Mucosa of stomach (tissue), 1 donor: ENCODE measurements around the gene ZNF618.

Experiments
- H3K27me3 ChIP-seq: one replicate; pipeline ENCODE4 v1.7.0; 2013; ENCODE audit warnings: mild to moderate bottlenecking, low read length; ENCODE audit not compliant: control insufficient read depth, insufficient read depth
- H3K36me3 ChIP-seq: one replicate; pipeline ENCODE4 v1.7.0; 2013; ENCODE audit warnings: low read length; ENCODE audit not compliant: control insufficient read depth, insufficient read depth
- H3K4me1 ChIP-seq: one replicate; pipeline ENCODE4 v1.7.0; 2013; ENCODE audit warnings: mild to moderate bottlenecking, low read length; ENCODE audit not compliant: control insufficient read depth, insufficient read depth
- H3K4me3 ChIP-seq: one replicate; pipeline ENCODE4 v1.7.0; 2013; ENCODE audit warnings: low read length
- H3K9ac ChIP-seq: one replicate; pipeline ENCODE4 v1.7.0; 2013; ENCODE audit warnings: mild to moderate bottlenecking, low read length, moderate library complexity
- H3K9me3 ChIP-seq: one replicate; pipeline ENCODE4 v1.7.0; 2013; ENCODE audit warnings: mild to moderate bottlenecking, low read length, moderate library complexity; ENCODE audit not compliant: control insufficient read depth
- donor health status: Pancreatic carcinoma.

ZNF618 gene

DNA sequence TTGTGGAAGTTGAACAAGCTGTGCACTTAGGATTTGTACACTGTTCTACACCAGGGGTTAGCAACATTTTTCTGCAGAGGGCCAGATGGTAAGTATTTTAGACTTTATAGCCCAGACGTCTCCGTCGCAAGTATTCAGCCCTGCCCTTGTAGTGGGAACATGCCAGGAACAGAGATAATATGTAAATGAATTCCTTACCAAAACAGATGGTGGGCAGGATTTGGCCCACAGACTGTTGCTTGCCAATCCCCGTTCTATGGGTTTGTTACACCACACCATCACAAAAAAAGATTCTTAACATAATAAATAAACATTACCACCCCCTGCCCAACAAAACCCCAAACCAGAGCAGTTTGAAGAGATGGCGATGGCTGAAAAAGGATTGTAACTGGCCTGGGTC lies 127.6 kb downstream of the ZNF618 start:
- H3K27me3 ChIP-seq = no peaks in the 10 kb centered on the region
- no peaks in the 10 kb centered on the region for H3K4me1 ChIP-seq
- no peak overlapping the region for H3K9ac ChIP-seq
- H3K4me3 ChIP-seq = no peak overlapping the region
- no peaks in the 10 kb centered on the region for H3K9me3 ChIP-seq
- H3K36me3 ChIP-seq = no peaks in the 10 kb centered on the region

DNA sequence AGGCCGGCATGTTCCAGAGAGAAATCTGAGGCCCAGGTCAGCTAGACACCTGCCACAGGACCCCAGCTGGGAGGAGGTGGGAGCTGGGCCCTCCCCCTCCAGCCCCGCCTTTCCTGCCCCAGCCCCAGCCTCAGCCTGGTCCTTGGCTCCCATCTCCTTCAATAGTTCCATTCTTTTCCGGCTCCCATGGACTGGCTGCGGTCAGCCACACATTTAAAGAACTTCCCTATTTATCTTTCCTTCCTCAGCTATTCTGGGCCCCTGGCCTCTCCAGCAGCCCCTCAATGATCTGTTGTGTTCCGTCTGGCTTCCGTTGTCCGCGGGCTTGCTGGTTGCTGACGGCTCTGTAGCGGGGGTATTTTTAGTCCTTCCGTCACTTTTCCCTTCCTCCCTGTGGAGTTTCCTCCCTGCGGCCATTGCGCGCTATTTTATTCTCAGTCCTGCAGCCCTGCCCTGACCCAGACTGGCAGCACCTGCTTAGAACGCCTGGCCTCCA lies 128.2 kb downstream of the ZNF618 start:
- Histone ChIP-seq H3K4me1 (no peaks in the 10 kb centered on the region), H3K36me3 (no peaks in the 10 kb centered on the region), H3K4me3 (no peak overlapping the region), H3K9me3 (no peaks in the 10 kb centered on the region), H3K9ac (no peak overlapping the region), H3K27me3 (no peaks in the 10 kb centered on the region)

DNA sequence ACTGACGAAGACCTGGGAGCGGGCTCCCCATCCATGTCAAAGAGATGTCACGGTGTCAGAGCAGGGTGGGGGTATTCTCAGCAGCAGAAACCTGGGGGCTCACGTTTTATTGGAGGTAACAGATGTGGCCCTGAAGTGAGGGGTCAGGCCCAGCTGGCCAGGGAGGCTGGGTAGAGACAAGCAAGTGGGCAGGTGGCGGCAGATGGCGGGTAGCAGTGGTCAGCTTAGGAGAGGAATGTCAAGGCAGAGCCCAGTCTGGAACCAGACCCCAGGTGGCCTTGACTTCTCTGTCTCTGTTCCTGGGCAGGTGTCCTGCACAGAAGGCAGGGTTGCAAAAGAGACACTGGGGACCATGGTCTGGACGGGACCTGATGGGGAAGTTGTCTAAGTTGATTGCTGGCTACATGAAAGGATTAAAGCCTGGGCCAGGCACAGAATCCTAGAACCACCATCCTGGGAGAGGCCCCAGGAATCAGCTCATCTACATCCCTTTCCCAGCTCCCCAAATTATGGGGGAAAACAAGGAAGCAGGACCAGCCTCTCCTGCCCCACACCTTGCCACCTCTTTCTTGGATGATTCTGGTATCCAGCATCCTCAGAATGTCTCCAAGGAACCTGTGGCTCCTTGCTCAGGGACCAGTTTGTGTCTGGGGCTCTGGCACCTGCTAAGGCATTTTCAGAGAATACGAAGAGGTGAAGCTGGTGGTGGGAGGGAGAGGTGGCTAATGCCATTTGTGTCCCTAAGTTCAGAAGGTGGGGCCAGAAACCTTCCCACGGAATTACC lies 129.5 kb downstream of the ZNF618 start:
- no peaks in the 10 kb centered on the region for H3K27me3 ChIP-seq
- H3K9ac ChIP-seq = no peak overlapping the region
- no peaks in the 10 kb centered on the region for H3K36me3 ChIP-seq
- no peaks in the 10 kb centered on the region for H3K9me3 ChIP-seq
- no peak overlapping the region for H3K4me3 ChIP-seq
- no peaks in the 10 kb centered on the region for H3K4me1 ChIP-seq

DNA sequence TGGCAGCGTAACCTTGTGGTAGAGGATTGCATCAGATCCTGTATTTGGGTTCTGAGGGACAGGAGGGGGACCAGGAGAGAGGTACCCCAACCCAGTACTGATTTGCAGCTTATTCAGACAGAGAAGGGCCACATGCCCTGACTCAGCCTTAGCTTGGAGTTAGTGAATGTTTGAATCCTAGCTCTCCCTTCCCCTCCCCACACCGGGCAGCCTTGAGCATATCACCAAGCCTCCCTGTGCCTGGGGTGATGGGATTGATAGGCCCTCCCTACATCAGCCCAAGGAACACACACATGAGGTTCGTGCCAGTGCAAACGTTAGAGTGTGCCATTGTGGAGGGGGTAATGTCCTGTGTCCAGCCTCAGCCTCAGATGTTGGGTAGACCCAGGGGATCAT lies 130.0 kb downstream of the ZNF618 start:
- no peaks in the 10 kb centered on the region for H3K9me3 ChIP-seq
- H3K4me1 ChIP-seq = no peaks in the 10 kb centered on the region
- H3K4me3 ChIP-seq = no peak overlapping the region
- no peaks in the 10 kb centered on the region for H3K27me3 ChIP-seq
- H3K36me3 ChIP-seq = no peaks in the 10 kb centered on the region
- no peak overlapping the region for H3K9ac ChIP-seq

DNA sequence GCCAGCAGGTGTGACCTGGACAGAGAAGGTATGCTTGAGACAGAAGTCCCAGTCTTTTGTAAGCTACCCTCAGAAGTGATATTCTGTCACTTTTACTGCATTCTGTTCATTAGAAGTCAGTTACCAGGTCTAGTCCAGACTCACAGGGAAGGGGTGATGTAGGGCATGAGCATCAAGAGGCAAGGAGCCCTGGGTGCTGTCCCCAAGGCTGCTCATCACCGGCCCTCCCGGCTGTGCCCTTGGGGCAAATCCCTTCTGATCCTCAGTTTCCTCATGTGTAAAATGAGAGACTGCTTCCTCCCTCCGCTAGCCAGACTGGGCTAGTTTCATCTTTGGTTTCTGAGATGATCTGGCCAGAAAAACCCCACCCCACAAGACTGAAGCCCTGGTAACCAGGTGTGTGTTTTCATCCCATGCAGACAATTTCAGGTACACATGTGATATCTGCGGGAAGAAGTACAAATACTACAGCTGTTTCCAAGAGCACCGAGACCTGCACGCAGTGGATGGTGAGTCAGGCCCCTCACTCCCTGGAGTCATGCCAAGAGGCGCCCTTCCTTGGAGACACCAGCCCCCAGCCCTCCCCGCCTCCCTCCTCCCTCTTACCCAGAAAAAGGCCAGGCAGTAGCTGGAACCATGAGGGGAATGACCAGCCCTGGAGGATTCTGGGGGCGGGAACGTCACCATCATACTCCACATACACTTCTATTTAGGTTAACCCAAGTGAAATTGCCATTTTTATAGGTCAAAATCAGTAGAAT lies 131.0 kb downstream of the ZNF618 start:
- Histone ChIP-seq H3K4me3 (no peak overlapping the region), H3K9me3 (no peaks in the 10 kb centered on the region), H3K36me3 (no peaks in the 10 kb centered on the region), H3K27me3 (no peaks in the 10 kb centered on the region), H3K4me1 (no peaks in the 10 kb centered on the region), H3K9ac (no peak overlapping the region)

DNA sequence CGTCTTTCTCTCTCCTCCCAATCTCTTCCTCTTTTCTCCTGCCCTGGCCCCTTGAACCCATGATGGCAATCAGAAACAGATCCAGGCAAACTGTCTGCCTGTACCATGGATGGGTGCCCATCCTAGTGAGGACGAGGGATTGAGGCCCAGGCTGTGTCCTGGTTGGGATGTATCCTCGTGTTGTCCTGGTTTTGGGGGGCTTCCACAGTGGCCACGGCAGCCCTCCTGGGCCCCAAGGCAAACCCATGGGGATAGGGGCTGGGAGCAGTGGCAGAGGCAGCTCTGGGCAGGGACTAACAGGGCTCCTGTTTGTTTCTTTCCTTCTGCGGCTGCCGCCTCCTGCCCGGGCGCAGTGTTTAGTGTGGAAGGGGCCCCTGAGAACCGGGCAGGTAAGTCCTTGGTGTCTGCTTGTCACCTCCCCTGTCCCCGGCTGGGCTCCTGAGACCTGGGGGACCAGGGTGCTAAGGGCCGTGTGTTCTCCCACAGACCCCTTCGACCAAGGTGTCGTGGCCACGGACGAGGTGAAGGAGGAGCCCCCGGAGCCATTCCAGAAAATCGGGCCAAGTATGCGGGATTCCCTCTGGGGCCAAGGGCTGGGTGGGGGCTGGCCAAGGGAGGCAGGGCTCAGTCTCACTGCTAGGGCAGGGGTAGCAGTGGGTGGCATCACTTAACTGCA lies 132.0 kb downstream of the ZNF618 start:
- no peaks in the 10 kb centered on the region for H3K4me1 ChIP-seq
- no peaks in the 10 kb centered on the region for H3K36me3 ChIP-seq
- H3K4me3 ChIP-seq = no peak overlapping the region
- no peak overlapping the region for H3K9ac ChIP-seq
- no peaks in the 10 kb centered on the region for H3K27me3 ChIP-seq
- no peaks in the 10 kb centered on the region for H3K9me3 ChIP-seq

DNA sequence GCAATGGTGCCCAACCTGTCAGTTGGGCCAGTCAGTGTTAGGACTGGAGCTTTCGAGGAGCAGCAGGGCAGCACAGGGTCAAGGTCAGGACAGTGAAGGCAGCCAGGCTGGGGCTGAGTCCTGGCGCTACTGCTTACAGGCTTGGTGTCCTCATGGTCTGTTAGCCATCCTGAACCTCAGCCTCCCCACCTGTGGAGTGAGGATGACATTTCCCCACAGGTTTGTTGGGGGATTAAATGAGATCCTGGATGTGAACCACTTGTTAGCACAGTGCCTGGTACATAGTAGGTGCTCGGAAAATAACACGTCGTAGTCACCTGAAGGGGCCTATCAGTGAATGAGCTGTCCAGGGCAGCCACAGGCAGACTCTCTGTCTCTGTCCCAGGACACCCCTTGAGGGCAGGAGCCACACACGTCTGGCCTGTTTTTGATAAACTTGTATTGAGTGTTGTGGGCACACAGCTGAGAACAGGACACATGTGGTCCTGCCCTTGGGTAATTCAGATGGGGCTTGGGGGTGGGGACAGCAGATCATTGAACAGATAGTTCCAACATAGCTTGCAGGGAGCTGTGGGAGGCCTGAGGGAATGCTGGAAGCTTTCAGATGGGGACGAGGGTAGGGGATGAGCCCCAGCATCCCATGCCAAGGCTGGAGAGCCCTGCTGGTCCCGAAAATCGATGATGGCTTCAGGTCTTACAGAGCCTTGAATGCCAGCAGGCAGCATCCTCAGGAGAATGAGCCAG lies 132.7 kb downstream of the ZNF618 start:
- Histone ChIP-seq H3K4me1 (no peaks in the 10 kb centered on the region), H3K4me3 (no peak overlapping the region), H3K36me3 (no peaks in the 10 kb centered on the region), H3K27me3 (no peaks in the 10 kb centered on the region), H3K9me3 (no peaks in the 10 kb centered on the region), H3K9ac (no peak overlapping the region)

DNA sequence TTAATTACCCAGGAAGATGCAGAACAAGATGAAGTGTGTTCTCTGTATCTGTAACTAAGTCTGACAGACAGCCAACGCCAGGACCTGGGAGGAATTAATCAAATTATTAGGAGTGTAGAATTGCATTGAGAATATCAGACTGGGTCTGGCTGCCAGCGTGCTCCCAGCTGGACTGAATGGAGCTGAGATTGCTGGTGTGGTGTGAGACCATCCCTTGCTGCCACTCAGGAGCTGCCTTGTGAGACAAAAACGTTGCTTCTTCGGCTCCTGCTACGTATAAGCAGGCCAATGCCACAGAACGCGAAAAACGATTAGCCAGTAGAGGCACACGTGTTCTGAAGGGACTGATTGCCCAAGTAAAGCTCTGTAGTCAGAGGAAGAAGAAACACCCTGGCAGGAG lies 135.2 kb downstream of the ZNF618 start:
- H3K4me1 ChIP-seq = no peaks in the 10 kb centered on the region
- no peaks in the 10 kb centered on the region for H3K36me3 ChIP-seq
- no peak overlapping the region for H3K9ac ChIP-seq
- no peak overlapping the region for H3K4me3 ChIP-seq
- no peaks in the 10 kb centered on the region for H3K27me3 ChIP-seq
- H3K9me3 ChIP-seq = no peaks in the 10 kb centered on the region

DNA sequence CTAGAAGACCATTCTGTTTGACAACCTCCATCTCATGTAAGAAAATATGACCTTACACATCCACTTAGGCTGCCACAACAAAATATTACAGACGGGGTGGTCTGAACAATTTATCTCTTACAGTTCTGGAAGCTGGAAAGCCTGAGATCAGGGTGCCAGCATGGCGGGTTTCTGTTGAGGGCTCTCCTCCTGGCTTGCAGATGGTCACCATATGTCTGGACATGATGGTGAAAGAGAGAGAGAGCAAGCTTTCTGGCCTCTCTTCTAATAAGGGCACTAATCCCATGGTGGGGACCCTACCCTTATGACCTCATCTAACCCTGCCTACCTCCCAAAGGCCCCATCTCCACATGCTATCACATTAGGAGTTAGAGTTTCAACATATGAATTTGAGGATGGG lies 136.0 kb downstream of the ZNF618 start:
- H3K36me3 ChIP-seq = no peaks in the 10 kb centered on the region
- no peaks in the 10 kb centered on the region for H3K27me3 ChIP-seq
- H3K9ac ChIP-seq = no peak overlapping the region
- no peaks in the 10 kb centered on the region for H3K4me1 ChIP-seq
- no peaks in the 10 kb centered on the region for H3K9me3 ChIP-seq
- H3K4me3 ChIP-seq = no peak overlapping the region

DNA sequence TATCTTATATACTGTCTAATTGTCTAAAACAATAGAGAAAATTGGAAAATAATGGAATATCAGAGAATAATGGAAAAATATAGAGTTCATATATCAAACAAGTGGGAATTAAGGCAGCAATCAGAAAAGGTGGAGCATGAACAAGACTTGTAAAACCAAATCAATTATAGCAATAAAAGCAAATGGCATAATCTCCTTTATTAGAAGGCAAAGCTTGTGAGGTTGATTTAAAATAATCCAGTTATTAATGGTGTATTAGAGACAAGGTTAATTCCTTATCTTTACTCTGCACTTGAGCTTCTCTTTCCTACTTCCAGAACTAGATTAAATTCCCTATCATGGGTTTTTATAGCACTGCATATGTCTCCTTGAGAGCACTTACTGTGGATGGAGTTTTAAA lies 137.9 kb downstream of the ZNF618 start:
- Histone ChIP-seq H3K4me3 (no peak overlapping the region), H3K9me3 (no peaks in the 10 kb centered on the region), H3K36me3 (no peaks in the 10 kb centered on the region), H3K4me1 (no peaks in the 10 kb centered on the region), H3K27me3 (no peaks in the 10 kb centered on the region), H3K9ac (no peak overlapping the region)

DNA sequence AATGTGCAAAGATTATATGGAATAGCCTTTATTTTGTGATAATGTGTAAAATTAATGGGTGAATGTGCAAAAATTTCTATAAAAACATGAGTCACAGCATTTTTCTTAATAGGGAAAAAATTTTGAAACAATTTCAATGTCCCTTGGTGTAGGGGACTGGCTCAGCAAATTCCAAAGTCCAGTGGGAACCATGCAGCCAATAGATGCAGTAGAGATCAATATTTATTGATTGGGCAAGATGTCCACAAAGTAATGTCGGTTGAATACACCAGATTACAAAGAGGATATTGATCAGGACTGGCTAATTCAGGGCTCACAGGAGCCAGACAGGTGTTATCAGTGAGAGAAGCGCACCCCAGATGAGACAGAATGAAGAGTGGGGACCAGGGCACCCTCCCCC lies 139.5 kb downstream of the ZNF618 start:
- Histone ChIP-seq H3K9ac (no peak overlapping the region), H3K27me3 (no peaks in the 10 kb centered on the region), H3K36me3 (no peaks in the 10 kb centered on the region)

More for the DNA sequence above, 139.5 kb downstream of the ZNF618 start:
- Histone ChIP-seq H3K4me1 (no peaks in the 10 kb centered on the region), H3K9me3 (no peaks in the 10 kb centered on the region), H3K4me3 (no peak overlapping the region)
